Endothelial cell of umbilical vein (primary cell): ENCODE measurements around the gene ASIC4. TPM values are rescaled to one million over a fixed set of nuclear protein-coding genes. Genes with fewer than 3 reads are reported as not detected.

Experiments
- BruUV-seq: library from RNA; stranded (reverse); fragments of 400-500 nt; replicated peaks from 2 replicates; lab custom pipeline; 2021; lab: Mats Ljungman, UMichigan
- CTCF ChIA-PET: fragments of 300-600, 350-600 bp; sonication (Branson Sonifier 250); formaldehyde crosslinking; loops from one replicate; lab custom pipeline; 2021; ENCODE audit warnings: antibody characterized with exemption, inconsistent platforms; lab: Charles Lee
- POLR2A ChIA-PET: fragments of 300-600, 350-600 bp; sonication (Branson Sonifier 250); formaldehyde crosslinking; loops from one replicate; lab custom pipeline; 2021; ENCODE audit warnings: antibody characterized with exemption, inconsistent platforms; lab: Charles Lee
- DNase-seq: peaks from one replicate; pipeline ENCODE4 v3.0.0-alpha.2; 2011; ENCODE audit warnings: low read depth, low spot score
- FAIRE-seq: peaks from 2 replicates; lab custom pipeline; 2011; peaks lifted over from hg19 to GRCh38; lab: Jason Lieb, UNC
- H2AFZ ChIP-seq: 2 replicates; pipeline ENCODE4 v1.6.0; 2012; ENCODE audit warnings: low read depth, low read length, control low read depth, inconsistent platforms
- H3K27ac ChIP-seq: 2 replicates; pipeline ENCODE4 v1.5.1; 2011; ENCODE audit warnings: low read depth, mild to moderate bottlenecking, control low read depth, low read length, moderate library complexity; ENCODE audit not compliant: insufficient read depth
- H3K27me3 ChIP-seq, 2 experiments: 2 replicates each; pipeline versions ENCODE4 v1.6.0 to v1.6.1; 2011; ENCODE audit warnings: low read length in 2 of 2, mixed read lengths in 1 of 2; ENCODE audit not compliant: control insufficient read depth in 2 of 2, insufficient read depth in 2 of 2
- H3K36me3 ChIP-seq, 2 experiments: 2 replicates in 1 of 2; 3 replicates in 1 of 2; pipeline ENCODE4 v1.5.1; 2011; ENCODE audit warnings: low read length in 2 of 2, mild to moderate bottlenecking in 1 of 2, moderate library complexity in 1 of 2; ENCODE audit not compliant: control insufficient read depth in 2 of 2, insufficient read depth in 2 of 2; ENCODE audit errors: extremely low read depth in 1 of 2
- H3K4me1 ChIP-seq: 3 replicates; pipeline ENCODE4 v1.5.1; 2011; ENCODE audit warnings: mild to moderate bottlenecking, low read length; ENCODE audit not compliant: control insufficient read depth, insufficient read depth; ENCODE audit errors: extremely low read depth
- H3K4me2 ChIP-seq: 2 replicates; pipeline ENCODE4 v1.6.1; 2011; ENCODE audit warnings: low read length, control low read depth, mixed read lengths; ENCODE audit not compliant: insufficient read depth
- H3K4me3 ChIP-seq, 3 experiments: fragments of 200-600 bp in 1 of 3; sonication (generic), shearing (Covaris generic) in 1 of 3; replicated peaks in 1 of 3; 2 replicates each; pipeline ENCODE4 v1.5.1; 2011 to 2016; ENCODE audit warnings: control low read depth in 3 of 3, low read length in 3 of 3, mild to moderate bottlenecking in 2 of 3, inconsistent platforms in 1 of 3, low read depth in 1 of 3, moderate library complexity in 1 of 3; ENCODE audit not compliant: insufficient read depth in 1 of 3
- H3K79me2 ChIP-seq: 2 replicates; pipeline ENCODE4 v1.6.0; 2012; ENCODE audit warnings: low read length, inconsistent platforms; ENCODE audit not compliant: control insufficient read depth, insufficient read depth
- H3K9ac ChIP-seq: replicated peaks from 2 replicates; pipeline ENCODE3; 2011; ENCODE audit warnings: low read length, control low read depth; ENCODE audit not compliant: insufficient read depth; ENCODE audit errors: extremely low read depth
- H3K9me1 ChIP-seq: replicated peaks from 3 replicates; pipeline ENCODE4 v1.6.0; 2011; ENCODE audit warnings: mild to moderate bottlenecking, low read length; ENCODE audit not compliant: control insufficient read depth, insufficient read depth; ENCODE audit errors: extremely low read depth
- H3K9me3 ChIP-seq: replicated peaks from 2 replicates; pipeline ENCODE4 v1.5.1; 2012; ENCODE audit warnings: low read length, inconsistent platforms; ENCODE audit not compliant: control insufficient read depth, insufficient read depth
- H4K20me1 ChIP-seq: replicated peaks from 2 replicates; pipeline ENCODE3; 2011; ENCODE audit warnings: mild to moderate bottlenecking, low read length; ENCODE audit not compliant: control insufficient read depth, insufficient read depth; ENCODE audit errors: extremely low read depth
- CTCF ChIP-seq, 2 donors: IDR thresholded peaks; 1 replicate in 1 of 2; 2 replicates in 1 of 2; pipeline ENCODE4 v1.5.1; 2011; ENCODE audit warnings: low read length in 2 of 2, mild to moderate bottlenecking in 2 of 2, moderate library complexity in 2 of 2, control low read depth in 1 of 2, inconsistent platforms in 1 of 2, low read depth in 1 of 2; ENCODE audit not compliant: insufficient read depth in 1 of 2; ENCODE audit errors: extremely low read depth in 1 of 2
- EZH2 ChIP-seq: IDR thresholded peaks from 2 replicates; pipeline ENCODE4 v1.6.1; 2012; ENCODE audit warnings: borderline replicate concordance, low read depth, mild to moderate bottlenecking, moderate library complexity, low read length, inconsistent platforms; ENCODE audit not compliant: severe bottlenecking
- FOS ChIP-seq: IDR thresholded peaks from 2 replicates; pipeline ENCODE4 v1.6.1; 2011; ENCODE audit warnings: mild to moderate bottlenecking, low read length, moderate library complexity, borderline replicate concordance; ENCODE audit not compliant: insufficient read depth
- GATA2 ChIP-seq: IDR thresholded peaks from 2 replicates; pipeline ENCODE4 v1.7.0; 2011; ENCODE audit warnings: low read depth, mild to moderate bottlenecking, moderate library complexity, mixed read lengths, low read length; ENCODE audit not compliant: insufficient read length, insufficient read depth
- JUN ChIP-seq: IDR thresholded peaks from 2 replicates; pipeline ENCODE4 v1.6.1; 2011; ENCODE audit warnings: borderline replicate concordance, low read depth; ENCODE audit not compliant: insufficient read length, insufficient read depth
- MAX ChIP-seq: IDR thresholded peaks from 2 replicates; pipeline ENCODE4 v1.6.1; 2011; ENCODE audit not compliant: insufficient read depth, insufficient read length
- MYC ChIP-seq: IDR thresholded peaks from one replicate; pipeline ENCODE4 v1.6.1; 2011; ENCODE audit warnings: mild to moderate bottlenecking, low read depth, low read length
- POLR2A ChIP-seq: IDR thresholded peaks from 2 replicates; pipeline ENCODE4 v1.6.1; 2012; ENCODE audit warnings: low read depth, mild to moderate bottlenecking, control low read depth, low read length
- POLR2AphosphoS5 ChIP-seq: IDR thresholded peaks from 2 replicates; pipeline ENCODE4 v1.6.1; 2012; ENCODE audit warnings: low read depth, mild to moderate bottlenecking, control low read depth, low read length, moderate library complexity; ENCODE audit not compliant: insufficient read depth
- dilution Hi-C: fragments of 300-500 bp; cut with MboI; formaldehyde crosslinking; loops from one replicate; pipeline ENCODE4 v1.15.0; 2019; ENCODE audit warnings: low sequenced_read_pairs; ENCODE audit not compliant: extremely low pct_ligation_motif_present
- intact Hi-C: fragments of 100-400 bp; cut with micrococcal nuclease; formaldehyde crosslinking; loops from one replicate; pipeline ENCODE4 v1.10.0; 2022
- polyA plus RNA-seq, 4 experiments: library from polyadenylated mRNA; depleted of rRNA in 3 of 4; stranded (reverse) in 3 of 4; unstranded in 1 of 4; fragments of >200 nt; gene quantifications; 2 replicates each; pipeline versions ENCODE4 v1.2.1 to v1.2.3, GENCODE V29; 2011 to 2012; ENCODE audit warnings: missing spikeins in 1 of 4
- total RNA-seq: library from RNA; stranded (reverse); gene quantifications from 2 replicates; pipeline ENCODE4 v1.2.3, GENCODE V29; 2021

The ASIC4 gene
- total and polyA plus RNA-seq, 2 donors (not counting 3 experiments of a cell fraction or from before 2014, with no cell fraction given) = not detected

GRCh38 chr2:219477815-219478214 is 36.5 kb upstream of the ASIC4 start:
- BruUV-seq = no TSS peak
- Histone ChIP-seq H4K20me1 (no peaks in the 10 kb centered on the region), H3K4me1 (no peaks in the 10 kb centered on the region), H3K4me2 (no peak overlapping the region), H3K27ac (no peak overlapping the region), H3K36me3 (no peaks in the 10 kb centered on the region), H3K79me2 (no peaks in the 10 kb centered on the region), H3K27me3 (peaks cover 8 to 10% of the 10 kb centered on the region in 2 experiments), H3K9me1 (no peaks in the 10 kb centered on the region), H3K9me3 (no peaks in the 10 kb centered on the region), H3K9ac (no peak overlapping the region), H3K4me3 (no peak overlapping the region), H2AFZ (no peak overlapping the region)
- POLR2A ChIA-PET = no interaction called here
- intact Hi-C loops (loop anchor here (2.0 kb wide), 1 partner anchor 43 kb away; no protein-coding TSS in a partner anchor), dilution Hi-C loops (no loop called here)
- TF ChIP-seq MYC (no peak), POLR2A (no peak), FOS (no peak), JUN (no peak), EZH2 (no peak), CTCF (IDR thresholded peaks at IDR 0.05; ENCODE audit: extremely low read depth in 1 of 2, insufficient read depth in 1 of 2, low read depth in 1 of 2, low read length in 2 of 2) (no peak), MAX (no peak), GATA2 (no peak), POLR2AphosphoS5 (no peak)
- DNase-seq (no peak), FAIRE-seq (no peak)
- CTCF ChIA-PET = interaction anchor here (0.9 to 7.0 kb wide), 6 partner anchors 18 to 83 kb away, joined by 4 to 115 read pairs (median 7); a partner anchor contains a TSS
